GM21825 (cell line): ENCODE results near the gene ZNF521.

ENCODE experiments used
- ATAC-seq: cut with Tn5 transposase; IDR thresholded peaks from one replicate; pipeline ENCODE4 v1.9.1; 2021; ENCODE audit warnings: mild to moderate bottlenecking, moderate library complexity; ENCODE audit not compliant: unreplicated experiment

The ZNF521 gene

DNA sequence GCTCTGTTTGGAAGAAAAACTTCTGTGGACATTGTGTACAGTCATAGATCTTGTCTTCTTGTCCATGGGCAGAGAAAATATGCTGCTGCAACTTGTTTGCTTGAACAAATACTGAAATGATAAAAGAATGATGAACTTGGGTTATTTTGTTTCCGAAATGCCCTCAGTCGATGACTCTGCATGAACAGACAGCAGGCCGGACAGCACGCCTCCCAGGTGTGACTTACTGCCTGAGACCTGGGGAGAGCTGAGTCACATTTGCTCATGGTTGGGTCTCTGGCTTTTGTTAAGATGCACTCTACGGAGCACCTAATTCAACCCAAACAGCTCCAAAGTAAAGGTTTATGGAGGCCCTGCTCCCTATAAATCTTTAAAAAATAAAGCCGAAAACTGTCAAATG lies 262.5 kb downstream of the ZNF521 start:
- ATAC-seq = no peak

DNA sequence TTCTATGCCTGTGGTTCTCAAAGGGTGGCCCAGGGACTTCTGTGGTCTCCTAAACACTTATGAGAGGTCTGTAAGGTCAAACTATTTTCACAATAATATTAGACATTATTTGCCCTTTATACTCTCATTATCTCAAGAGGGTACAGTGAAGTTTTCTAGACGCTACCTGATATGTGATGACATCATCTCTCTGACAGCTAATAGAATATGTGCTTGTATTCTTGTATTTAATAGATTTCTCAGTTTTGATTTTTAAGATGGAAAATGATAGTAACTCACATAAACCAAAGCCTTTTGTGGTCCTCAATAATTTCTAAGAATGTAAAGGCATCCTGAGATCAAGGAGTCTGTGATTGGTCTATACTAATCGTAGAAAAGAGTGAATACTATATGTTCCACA lies 265.1 kb downstream of the ZNF521 start:
- ATAC-seq = no peak

DNA sequence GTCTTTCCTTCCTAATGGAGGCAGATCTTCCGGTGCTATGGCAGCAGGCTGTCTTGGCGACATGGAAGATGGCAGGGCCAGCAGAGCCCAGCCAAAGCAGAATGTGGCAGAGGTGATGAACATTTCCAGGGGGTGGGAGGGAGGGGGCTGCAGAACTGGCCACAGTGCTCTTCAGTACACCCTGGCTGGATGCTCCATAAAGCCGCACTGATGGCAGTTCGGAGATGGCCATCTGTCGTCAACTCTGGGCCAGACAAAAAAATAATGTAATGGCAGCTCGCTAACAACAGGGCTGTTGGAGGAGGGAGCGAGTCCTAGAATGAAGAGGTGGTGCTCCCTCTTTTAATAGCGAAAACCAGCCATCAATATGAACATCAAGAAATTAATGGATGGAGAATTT lies 271.0 kb downstream of the ZNF521 start:
- no peak for ATAC-seq

DNA sequence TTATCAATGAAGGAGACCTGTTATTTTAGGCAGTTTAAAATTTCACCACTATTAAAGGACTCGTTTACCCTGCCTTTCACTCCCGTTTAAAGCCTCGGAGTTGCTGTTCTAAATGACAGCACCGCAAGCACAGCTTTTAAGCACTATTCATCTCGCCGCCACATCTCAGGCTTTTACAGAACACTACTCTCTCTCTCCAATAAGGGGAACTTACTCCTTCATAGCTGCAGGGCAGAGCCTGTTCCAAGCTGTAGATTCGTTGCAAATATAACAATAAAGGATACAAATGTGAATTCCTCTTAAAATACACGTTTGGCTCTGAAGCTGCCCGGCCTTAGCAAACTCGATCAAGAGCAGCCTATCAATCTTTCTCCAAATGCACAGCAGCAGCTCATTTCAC lies 271.8 kb downstream of the ZNF521 start:
- ATAC-seq = no peak

DNA sequence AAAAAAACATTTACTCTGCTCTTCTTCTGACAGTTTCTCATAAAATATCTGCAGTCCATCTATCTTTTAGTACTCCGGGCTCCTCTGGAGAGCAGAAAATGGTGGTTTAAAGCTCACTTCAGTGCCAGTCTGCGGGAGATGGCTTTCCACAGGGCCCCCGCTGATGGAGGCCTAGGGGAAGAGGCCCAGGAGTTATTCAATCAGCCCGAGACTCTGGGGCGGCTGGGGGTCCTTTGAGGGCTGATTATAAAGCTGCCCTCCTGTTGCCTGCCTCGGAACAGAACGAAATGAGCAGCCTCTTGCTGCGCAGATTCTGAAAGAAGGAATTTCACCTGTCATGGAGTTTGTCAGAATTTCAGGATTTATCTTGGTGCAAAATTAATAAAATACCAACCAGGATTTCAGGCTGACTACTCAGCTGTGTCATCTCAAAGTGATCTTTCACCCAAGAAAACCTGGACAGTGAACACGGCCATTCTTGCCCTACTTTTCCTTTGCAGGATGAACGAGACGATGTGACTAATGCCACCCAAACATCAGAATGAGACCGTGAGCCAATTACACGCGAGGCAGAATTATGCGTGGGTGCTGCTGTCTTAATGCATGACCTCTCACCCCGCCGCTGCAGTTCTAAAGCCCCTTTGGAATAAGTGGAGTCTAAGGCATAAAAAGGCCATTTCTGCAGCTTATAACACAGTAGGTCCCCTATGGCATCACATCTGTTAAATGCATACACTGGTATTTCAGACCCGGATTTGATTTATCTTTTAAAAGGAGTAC lies 273.8 kb downstream of the ZNF521 start:
- no peak for ATAC-seq

DNA sequence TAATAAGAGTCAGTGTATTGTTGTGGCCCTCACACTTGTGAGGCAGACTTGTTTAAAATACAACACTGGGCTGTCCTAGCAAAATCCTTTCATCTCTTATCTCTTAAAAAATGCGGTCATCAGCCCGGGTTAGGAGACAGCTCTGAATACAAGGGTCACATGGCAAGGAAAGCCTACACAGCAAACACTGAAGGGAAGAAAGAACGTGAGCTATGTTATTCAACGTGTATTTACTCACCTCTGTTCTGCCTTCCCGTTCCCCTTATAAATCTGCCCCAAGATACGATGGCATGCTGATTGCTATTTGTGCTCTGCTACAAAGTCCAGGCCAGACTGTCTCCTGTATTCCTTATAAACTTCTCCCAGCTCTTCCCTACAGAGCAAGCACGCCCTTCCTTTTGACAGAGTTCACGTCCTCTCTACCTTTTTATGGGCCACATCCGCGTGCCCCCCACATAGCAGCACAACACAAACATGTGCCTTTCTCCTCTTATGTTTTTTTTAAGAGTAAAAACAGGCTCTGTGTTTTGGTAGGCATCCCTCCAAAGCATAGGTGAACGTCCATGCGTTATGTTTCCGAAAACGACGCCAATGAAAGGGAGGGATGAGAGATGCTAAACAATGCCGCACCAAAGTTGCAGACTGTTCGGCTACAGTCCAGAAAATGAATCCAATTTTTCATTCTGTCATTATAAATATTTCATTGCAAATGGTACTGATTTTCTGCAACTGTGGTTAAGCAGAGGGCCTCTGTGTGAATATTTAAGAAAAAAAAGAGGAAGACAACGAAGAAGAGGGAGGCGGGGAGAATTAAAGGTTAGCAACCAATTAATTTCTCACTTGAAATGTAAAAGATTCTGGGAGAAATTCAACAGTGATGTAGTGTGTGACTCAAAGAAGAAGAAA lies 274.7 kb downstream of the ZNF521 start:
- no peak for ATAC-seq

DNA sequence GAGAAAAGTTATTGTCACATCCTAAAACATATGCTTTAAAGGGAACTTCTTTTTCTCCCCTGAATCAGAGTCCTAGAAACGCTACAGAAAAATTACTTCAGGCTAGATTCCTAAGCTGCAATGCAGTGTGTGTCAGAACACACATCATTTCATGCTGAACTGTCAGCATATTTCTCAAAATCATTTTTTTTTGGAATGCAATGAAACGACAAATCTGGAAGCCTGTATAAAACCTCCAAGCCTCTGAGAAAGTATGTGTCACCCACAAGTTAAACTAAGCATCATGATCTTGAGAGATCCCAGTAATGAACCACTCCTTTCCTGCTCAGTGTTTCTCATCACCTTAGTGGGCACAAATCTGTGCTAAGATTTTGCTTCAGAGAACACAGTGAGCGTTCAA lies 276.2 kb downstream of the ZNF521 start:
- no peak for ATAC-seq

DNA sequence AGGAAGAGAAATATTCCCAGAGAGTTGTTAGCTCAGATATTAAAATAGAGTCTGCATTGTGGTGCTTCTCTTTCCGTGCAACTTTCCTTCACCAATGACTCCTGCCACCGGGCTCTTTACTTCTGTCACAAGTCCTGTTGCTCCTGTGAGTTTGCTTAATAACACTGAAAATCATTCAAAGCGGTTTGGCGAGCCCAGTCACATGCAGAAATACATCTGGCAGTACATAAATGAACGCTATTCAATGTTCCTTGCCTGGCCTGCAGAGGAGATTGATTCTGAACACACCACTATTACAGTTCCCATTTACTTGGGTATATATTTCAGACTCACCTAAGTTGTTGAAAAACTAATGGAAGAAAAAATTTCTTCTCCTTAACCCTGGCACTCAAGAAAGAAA lies 276.6 kb downstream of the ZNF521 start:
- ATAC-seq = no peak

DNA sequence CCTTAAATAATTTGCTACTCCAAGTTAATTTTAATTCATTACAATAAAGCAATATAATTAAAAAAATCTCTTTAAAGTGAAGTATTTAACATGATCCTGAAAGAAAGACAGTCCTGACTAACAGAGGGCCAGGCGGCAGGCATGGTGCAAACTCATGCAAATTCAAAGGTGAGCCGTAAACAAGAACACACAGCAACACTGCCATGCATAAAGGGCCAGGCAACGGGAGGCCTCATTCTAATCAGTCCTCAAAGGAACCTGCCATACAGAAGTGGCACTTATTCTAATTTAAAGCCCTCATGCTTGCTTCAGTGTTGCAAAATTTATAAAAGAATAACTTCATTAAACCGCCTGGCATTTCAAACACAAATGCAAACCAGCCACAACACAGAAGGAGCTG lies 277.0 kb downstream of the ZNF521 start:
- ATAC-seq = no peak

DNA sequence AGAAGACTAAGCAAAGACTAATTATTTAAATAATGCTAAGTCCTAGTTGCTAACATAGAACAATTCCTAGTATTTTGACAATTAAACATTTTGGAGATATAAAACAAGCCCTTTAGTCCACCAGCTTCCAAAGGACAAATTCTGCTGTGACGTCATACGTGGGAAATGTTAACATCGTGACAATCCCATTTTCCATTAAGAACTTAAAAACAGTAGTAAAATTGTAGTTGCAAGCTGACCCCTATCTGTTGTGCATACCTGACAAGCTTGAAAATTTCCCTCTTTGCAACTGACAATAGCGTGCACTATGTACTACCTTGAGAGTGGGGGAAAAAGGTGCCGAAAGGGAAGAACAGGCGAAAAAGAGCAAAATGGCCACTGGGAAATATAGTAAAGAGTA lies 279.8 kb downstream of the ZNF521 start:
- ATAC-seq = no peak

DNA sequence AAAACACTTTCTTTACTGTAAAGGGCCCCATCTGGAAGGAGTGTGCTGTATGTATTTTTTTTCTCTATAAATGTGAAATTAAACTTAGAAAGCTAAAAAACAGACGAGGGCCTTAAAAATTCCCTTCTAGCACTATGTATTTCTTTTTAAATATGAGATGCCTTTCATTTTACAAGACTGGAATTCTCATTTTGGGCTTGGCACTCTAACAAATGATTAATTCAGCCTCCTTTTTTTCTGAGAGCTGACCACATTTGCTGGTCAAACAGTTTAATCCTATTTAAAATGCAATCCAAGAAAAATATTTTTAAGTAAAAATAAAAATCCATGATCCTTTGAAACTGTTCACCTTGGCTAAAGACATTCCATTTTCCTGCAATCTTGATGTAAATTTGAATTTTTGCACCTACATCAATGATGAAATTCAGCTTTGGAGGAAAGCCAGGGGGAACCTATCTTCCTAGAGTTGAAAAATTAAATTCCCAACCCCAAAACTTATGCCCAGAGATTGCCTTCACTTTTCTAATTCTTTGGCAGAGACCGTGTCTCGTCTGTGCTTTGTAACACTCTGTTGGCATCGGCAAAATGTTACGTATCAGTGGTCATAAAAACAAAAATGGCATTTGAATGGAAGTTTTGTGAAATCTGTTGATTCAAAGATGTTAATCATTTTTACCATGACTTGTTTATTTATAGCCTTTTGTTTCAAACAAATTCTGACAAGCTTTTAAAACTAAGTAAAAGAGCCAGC lies 284.5 kb downstream of the ZNF521 start:
- ATAC-seq = no peak

DNA sequence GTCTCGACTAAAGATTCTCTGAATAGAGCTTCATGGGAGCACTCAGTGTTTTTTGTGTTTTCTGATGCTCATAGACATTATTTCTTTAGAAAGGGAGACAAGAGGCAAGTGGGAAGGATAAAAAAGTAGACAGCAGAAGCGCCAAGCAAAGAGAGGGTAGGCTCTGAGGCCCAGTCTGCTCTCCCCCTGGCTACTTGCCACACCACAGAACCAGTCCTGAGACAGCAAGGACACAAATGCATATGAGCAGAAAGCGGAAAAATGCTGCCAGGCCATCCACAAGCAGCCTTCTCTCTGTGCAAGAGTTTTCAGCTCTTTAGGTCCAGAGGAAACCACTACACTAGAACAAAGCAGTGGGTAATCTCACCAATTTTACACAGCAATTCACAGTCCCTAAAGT lies 285.4 kb downstream of the ZNF521 start:
- ATAC-seq = no peak

DNA sequence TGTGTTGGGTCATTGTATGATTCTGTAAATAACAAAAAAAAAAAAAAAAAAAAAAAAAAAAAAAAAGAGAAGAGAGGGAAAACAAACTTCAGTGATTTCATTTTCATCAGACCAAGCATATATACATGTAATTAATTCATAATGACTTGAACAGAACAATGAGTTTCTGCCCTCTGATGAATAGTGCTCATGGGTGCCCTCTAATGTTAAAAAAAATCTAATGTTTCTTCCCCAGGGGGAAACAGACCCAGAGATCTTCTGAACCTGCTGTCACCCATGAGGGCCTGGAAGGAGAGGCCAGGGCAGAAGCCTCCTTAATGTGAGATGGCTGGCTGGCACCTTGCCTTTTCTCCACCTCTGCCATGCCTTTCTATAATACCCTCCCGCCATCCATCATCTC lies 289.2 kb downstream of the ZNF521 start:
- no peak for ATAC-seq

DNA sequence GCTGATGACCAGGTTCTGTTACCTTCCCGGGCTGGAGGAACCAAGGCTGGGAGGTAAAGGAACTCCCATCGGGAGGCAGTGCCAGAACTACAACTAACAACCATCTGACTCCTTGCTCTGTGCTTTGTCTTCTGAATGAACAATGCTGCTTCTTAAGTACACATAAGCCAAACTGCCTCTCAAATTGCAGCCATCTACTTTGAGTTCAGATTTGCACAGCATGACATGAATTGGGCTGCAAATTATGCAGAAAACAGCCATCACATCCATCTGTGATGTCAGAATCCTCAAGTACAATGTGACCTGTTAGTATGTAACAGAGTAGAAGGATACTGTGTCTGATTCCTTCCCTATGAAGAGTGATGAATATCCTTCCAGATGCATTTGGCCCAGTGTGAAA lies 290.6 kb downstream of the ZNF521 start:
- ATAC-seq = no peak

DNA sequence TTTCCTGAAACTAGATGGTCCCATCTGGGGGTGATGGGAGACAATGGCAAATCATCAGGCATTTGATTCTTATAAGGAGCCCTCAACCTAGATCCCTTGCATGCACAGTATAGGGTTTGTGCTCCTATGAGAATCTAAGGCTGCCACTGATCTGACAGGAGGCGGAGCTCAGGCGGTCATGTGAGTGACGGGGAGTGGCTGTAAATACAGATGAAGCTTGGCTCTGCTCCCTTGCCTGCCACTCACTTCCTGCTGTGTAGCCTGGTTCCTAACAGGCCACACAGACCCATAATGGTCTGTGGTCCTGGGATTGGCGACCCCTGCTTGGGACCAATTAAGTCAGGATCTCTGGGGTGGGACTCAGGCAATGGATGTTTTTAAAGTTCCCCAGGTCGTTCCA lies 293.4 kb downstream of the ZNF521 start:
- no peak for ATAC-seq

DNA sequence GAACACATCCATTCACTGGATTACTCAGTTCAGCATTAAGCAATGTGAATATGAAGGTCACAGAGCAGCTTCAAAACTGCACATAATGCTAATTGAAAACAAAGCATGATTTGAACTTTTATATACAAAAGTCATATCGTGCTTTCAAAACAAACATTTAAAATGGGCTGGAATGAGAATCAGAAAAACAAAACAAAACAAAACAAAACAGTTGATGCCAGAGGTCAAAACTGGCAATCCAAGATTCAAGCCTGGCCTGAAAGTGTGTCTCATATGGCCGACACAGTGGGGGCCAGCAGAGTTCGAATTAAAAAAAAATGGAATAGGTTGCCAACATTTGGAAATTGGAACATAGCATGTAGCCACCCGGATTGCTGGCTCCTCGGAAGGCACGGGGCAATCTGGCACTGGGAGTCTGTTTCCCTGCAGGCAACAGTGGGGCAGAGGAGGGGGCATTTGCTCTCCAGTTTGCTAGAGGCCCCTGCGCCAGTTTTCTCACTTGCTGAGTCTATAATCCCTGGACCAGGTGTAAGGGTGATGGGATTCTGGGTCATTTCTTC lies 294.4 kb downstream of the ZNF521 start:
- no peak for ATAC-seq

DNA sequence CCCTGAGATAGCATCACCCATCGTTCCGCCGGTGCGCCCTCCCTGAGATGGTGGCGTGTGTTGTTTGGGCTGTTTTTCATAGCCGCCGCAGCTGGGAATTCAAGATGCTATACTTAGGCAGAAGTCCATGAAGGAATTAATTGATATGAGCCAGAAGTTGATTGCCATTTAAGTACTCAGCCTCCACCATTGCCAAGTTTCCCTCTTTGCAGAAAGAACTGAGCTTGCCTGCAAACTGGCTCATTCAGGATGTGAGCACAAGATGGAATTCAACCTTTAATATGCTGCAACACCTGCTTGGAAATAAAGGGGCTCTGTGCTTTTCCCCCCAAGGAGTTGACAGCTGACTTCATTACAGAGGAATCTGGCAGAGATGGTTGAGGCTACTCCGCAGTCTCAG lies 295.5 kb downstream of the ZNF521 start:
- ATAC-seq = no peak

DNA sequence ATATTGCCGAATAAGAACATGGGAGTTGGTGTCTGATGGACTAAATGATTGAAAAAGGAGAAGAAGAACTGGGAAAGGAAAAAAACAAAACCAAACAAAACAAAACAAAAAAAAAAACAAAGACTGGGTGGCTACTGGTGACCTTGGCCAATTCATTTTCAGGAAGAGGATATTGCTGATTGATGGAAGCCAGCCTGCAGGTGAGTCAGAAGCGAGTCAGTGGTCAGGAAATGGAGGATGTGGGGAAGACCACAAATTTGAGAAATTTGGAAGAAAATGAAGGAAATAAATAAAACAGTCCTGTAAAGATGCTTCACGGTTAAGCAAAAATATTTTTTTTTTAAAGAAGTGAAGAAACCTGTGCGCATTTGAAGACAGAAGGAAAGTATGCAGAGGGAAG lies 296.9 kb downstream of the ZNF521 start:
- ATAC-seq = no peak

DNA sequence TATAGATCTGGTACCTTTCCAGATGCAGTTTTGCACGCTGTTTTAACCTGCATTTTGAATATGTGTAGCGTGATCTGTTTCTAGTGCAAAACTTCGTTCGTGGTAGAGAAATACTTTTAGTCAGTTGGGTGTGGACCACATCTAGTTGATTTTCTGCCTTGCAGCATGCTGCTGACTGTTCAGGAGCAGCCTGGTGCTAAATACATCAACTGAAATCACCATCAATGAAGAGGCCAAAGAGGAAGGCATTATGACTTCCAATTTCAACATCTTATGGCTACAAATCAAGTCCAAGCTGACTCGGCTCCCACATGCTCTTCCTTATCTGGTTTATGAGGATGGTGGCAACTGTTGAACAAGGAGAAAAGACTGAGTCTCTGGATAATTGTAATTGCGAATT lies 298.5 kb downstream of the ZNF521 start:
- ATAC-seq = no peak

DNA sequence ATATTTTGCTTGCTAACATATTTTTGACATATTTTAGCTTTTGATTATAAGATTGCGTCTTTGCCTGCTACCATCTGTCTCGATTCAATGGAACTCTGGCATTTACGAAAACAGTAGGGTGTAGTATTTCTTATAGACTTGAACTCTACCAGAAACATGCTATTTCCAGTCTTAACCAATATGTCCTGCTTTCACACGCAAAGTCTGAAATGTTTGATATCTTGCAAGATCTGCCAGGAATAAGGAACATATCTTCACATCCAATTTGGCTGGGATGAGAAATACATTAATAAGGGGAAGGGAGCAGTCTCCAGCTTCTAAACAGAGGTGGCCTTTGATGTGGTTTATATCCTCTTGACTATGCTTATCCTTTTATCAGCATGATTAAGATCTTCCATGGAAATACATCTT lies 299.4 kb downstream of the ZNF521 start:
- ATAC-seq = no peak

DNA sequence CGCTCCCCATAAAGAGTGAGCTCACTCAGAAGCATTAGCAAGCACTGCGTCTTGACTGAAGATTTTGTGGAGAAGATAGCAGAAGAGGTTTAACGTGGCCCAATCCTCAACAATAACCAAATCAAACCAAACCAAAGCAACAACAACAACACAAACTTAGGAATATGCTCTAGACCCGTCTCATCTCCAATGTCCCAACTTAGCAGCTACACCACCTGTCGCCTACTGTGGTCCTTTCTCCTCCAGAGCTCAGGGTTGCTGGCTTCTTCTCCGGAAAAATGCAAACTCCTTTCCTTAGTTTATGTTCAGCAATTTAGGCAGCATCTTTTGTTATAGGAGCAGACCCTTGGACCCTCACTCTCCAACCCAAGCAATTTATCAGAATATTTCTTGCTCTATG lies 301.4 kb downstream of the ZNF521 start:
- no peak for ATAC-seq
